ENCODE results near the gene RBM38.

GRCh38 chr20:57414867-57415592 lies 23.8 kb downstream of the RBM38 start:
- TF ChIP-seq POLR2A (IDR thresholded peaks at IDR 0.05; ENCODE audit: low read depth, low read length) (no peak), POLR2AphosphoS5 (IDR thresholded peaks at IDR 0.05; ENCODE audit: low read depth, low read length) (no peak), TAF1 (IDR thresholded peaks at IDR 0.05; ENCODE audit: borderline replicate concordance, low read depth, low read length) (no peak)

All from GM12892 (cell line).